Neural cell (in vitro differentiated cells): ENCODE measurements around the gene FIGLA.

Experiments used
- EP300 ChIP-seq: fragments of 450-650 bp; conservative IDR thresholded peaks from 2 replicates; pipeline ENCODE4 v1.6.1; 2014; ENCODE audit warnings: antibody characterized with exemption, mild to moderate bottlenecking, moderate library complexity; ENCODE audit not compliant: poor library complexity, severe bottlenecking
- EZH2 ChIP-seq: fragments of 200-600, 300-800 bp; shearing (Covaris generic), sonication (generic); IDR thresholded peaks from 2 replicates; pipeline ENCODE4 v1.6.1; 2014; ENCODE audit warnings: antibody characterized with exemption, low read length, borderline replicate concordance, mild to moderate bottlenecking; ENCODE audit not compliant: insufficient read depth, poor library complexity, severe bottlenecking
- MXI1 ChIP-seq: fragments of 450-650 bp; conservative IDR thresholded peaks from 2 replicates; pipeline ENCODE4 v1.6.1; 2014; ENCODE audit warnings: antibody characterized with exemption, mild to moderate bottlenecking; ENCODE audit not compliant: poor library complexity, severe bottlenecking
- POLR2AphosphoS5 ChIP-seq: IDR thresholded peaks from 2 replicates; pipeline ENCODE4 v1.6.1; 2012
- RAD21 ChIP-seq: fragments of 450-650 bp; conservative IDR thresholded peaks from 2 replicates; pipeline ENCODE4 v1.6.1; 2014; ENCODE audit warnings: antibody characterized with exemption, mild to moderate bottlenecking, moderate library complexity
- SMC3 ChIP-seq: fragments of 450-650 bp; conservative IDR thresholded peaks from 2 replicates; pipeline ENCODE4 v1.6.1; 2014; ENCODE audit warnings: antibody characterized with exemption, mild to moderate bottlenecking, moderate library complexity; ENCODE audit not compliant: poor library complexity
- TAF1 ChIP-seq: IDR thresholded peaks from 2 replicates; pipeline ENCODE4 v1.6.1; 2012; ENCODE audit warnings: low read depth
- TF ChIP-seq, protein P1 (sequence below): fragments of 450-650 bp; IDR thresholded peaks from 2 replicates; pipeline ENCODE4 v1.5.1; 2014; ENCODE audit warnings: antibody characterized with exemption, mild to moderate bottlenecking, moderate library complexity; ENCODE audit not compliant: poor library complexity, severe bottlenecking
- TF ChIP-seq, protein P2 (sequence below): IDR thresholded peaks from 2 replicates; pipeline ENCODE4 v1.6.1; 2012; ENCODE audit warnings: borderline replicate concordance

DNA sequence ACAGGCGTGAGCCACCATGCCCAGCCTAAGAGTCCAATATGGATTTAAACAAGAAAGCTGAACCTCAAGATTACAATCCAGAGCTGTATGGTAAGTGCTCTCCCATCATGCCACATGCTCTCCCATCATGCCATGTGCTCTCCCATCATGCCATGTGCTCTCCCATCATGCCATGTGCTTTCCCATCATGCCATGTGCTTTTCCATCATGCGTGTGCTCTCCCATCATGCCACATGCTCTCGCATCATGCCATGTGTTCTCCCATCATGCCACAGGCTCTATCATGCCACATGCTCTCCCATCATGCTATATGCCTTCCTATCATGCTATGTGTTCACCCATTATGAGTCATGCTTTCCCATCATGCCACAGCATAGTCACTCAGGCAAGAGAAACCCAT lies 43.2 kb downstream of the FIGLA start:
- TF ChIP-seq POLR2AphosphoS5 = no peak
- no peak for TF ChIP-seq EP300
- TF ChIP-seq, protein P1, sequence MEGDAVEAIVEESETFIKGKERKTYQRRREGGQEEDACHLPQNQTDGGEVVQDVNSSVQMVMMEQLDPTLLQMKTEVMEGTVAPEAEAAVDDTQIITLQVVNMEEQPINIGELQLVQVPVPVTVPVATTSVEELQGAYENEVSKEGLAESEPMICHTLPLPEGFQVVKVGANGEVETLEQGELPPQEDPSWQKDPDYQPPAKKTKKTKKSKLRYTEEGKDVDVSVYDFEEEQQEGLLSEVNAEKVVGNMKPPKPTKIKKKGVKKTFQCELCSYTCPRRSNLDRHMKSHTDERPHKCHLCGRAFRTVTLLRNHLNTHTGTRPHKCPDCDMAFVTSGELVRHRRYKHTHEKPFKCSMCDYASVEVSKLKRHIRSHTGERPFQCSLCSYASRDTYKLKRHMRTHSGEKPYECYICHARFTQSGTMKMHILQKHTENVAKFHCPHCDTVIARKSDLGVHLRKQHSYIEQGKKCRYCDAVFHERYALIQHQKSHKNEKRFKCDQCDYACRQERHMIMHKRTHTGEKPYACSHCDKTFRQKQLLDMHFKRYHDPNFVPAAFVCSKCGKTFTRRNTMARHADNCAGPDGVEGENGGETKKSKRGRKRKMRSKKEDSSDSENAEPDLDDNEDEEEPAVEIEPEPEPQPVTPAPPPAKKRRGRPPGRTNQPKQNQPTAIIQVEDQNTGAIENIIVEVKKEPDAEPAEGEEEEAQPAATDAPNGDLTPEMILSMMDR = no peak
- TF ChIP-seq EZH2 = no peak
- no peak for TF ChIP-seq RAD21
- TF ChIP-seq TAF1 = no peak
- TF ChIP-seq, protein P2, sequence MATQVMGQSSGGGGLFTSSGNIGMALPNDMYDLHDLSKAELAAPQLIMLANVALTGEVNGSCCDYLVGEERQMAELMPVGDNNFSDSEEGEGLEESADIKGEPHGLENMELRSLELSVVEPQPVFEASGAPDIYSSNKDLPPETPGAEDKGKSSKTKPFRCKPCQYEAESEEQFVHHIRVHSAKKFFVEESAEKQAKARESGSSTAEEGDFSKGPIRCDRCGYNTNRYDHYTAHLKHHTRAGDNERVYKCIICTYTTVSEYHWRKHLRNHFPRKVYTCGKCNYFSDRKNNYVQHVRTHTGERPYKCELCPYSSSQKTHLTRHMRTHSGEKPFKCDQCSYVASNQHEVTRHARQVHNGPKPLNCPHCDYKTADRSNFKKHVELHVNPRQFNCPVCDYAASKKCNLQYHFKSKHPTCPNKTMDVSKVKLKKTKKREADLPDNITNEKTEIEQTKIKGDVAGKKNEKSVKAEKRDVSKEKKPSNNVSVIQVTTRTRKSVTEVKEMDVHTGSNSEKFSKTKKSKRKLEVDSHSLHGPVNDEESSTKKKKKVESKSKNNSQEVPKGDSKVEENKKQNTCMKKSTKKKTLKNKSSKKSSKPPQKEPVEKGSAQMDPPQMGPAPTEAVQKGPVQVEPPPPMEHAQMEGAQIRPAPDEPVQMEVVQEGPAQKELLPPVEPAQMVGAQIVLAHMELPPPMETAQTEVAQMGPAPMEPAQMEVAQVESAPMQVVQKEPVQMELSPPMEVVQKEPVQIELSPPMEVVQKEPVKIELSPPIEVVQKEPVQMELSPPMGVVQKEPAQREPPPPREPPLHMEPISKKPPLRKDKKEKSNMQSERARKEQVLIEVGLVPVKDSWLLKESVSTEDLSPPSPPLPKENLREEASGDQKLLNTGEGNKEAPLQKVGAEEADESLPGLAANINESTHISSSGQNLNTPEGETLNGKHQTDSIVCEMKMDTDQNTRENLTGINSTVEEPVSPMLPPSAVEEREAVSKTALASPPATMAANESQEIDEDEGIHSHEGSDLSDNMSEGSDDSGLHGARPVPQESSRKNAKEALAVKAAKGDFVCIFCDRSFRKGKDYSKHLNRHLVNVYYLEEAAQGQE = no peak
- TF ChIP-seq SMC3 = no peak
- TF ChIP-seq MXI1 = no peak
